ENCODE measurements around the gene YARS1.

Gene YARS1

DNA sequence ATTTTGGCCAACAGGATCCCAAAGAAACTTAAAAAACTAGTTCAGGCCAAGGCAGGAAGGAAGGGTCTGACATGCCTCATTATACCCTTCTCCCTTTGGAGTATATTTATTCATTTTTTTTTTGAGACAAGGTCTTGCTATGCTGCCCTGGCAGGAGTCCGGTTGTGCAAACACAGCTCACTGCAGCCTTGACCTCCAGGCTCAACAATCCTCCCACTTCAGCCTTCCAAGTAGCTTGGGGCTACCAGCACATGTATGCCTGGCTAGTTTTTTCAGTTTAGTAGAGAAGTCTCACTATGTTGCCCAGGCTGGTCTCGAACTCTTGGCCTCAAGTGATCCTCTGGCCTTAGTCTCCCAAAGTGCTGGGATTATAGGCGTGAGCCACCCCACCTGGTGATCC is 5.2 kb downstream of the YARS1 start:
- Histone ChIP-seq H3K4ac (ENCODE audit: low read depth, low read length) (peak overlapping the region; percentile 62), H3K9ac (ENCODE audit: low read length) (peak overlapping the region; percentile 65), H3K4me1 (ENCODE audit: control insufficient read depth, low read depth, low read length) (peaks cover 23% of the 10 kb centered on the region), H3K18ac (ENCODE audit: low read length) (peak overlapping the region; percentile 46), H3K36me3 (ENCODE audit: control insufficient read depth, insufficient read depth, low read length) (peaks cover 10% of the 10 kb centered on the region), H2BK15ac (replicated peaks; ENCODE audit: low read depth) (no peak overlapping the region), H3K23ac (ENCODE audit: low read length) (peak overlapping the region; percentile 97), H3K56ac (ENCODE audit: low read length) (peak overlapping the region; percentile 84), H3K4me2 (ENCODE audit: low read length) (peak overlapping the region; percentile 21), H3K27me3 (ENCODE audit: insufficient read depth, low read length, poor library complexity) (no peaks in the 10 kb centered on the region), H3K4me3 (ENCODE audit: low read length) (no peak overlapping the region), H3K79me2 (ENCODE audit: control insufficient read depth, insufficient read depth, low read length) (peaks cover 80% of the 10 kb centered on the region), H3K27ac (ENCODE audit: low read depth, low read length) (peak overlapping the region; percentile 97), H4K8ac (ENCODE audit: low read depth, low read length) (no peak overlapping the region), H2BK5ac (ENCODE audit: low read length) (peak overlapping the region; percentile 97), H3K79me1 (ENCODE audit: low read length) (peaks cover 15% of the 10 kb centered on the region), H4K5ac (ENCODE audit: low read length) (no peak overlapping the region), H2BK120ac (ENCODE audit: low read depth, low read length) (peak overlapping the region; percentile 29), H2AK5ac (ENCODE audit: low read length) (peak overlapping the region; percentile 90)
- no peak for DNase-seq
- no CpG with 5 or more reads among the region's 3 CpGs for WGBS (ENCODE audit: extremely low coverage, insufficient coverage, low lambda C conversion rate)

DNA sequence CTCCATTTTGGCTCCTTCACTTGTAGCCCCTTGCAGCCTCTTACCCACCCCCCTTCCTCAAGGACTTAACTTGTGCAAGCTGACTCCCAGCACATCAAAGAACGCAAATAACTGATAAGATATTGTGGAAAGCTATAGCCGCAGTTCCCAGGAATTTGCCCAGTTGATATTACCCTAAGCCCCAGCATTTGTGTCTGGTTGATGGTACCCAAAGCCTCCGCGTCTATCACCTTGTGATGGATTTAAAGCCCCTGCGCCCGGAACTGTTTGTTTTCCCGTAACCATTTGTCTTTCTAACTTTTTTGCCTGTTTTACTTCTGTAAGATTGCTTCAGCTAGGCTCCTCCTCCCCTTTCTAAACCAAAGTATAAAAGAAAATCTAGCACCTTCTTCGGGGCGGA is 5.9 kb downstream of the YARS1 start:
- no peak overlapping the region for H4K8ac ChIP-seq (ENCODE audit: low read depth, low read length)
- no peak overlapping the region for H2BK15ac ChIP-seq (replicated peaks; ENCODE audit: low read depth)
- peaks cover 23% of the 10 kb centered on the region for H3K4me1 ChIP-seq (ENCODE audit: control insufficient read depth, low read depth, low read length)
- peak overlapping the region; percentile 29 for H2BK120ac ChIP-seq (ENCODE audit: low read depth, low read length)
- no peaks in the 10 kb centered on the region for H3K27me3 ChIP-seq (ENCODE audit: insufficient read depth, low read length, poor library complexity)
- H3K36me3 ChIP-seq (ENCODE audit: control insufficient read depth, insufficient read depth, low read length), result peaks cover 12% of the 10 kb centered on the region
- peak overlapping the region; percentile 4 for H3K9ac ChIP-seq (ENCODE audit: low read length)
- no peak overlapping the region for H3K4me2 ChIP-seq (ENCODE audit: low read length)
- peaks cover 15% of the 10 kb centered on the region for H3K79me1 ChIP-seq (ENCODE audit: low read length)
- no peak overlapping the region for H3K18ac ChIP-seq (ENCODE audit: low read length)
- H2BK5ac ChIP-seq (ENCODE audit: low read length), result peak overlapping the region; percentile 97
- no CpG with 5 or more reads among the region's 9 CpGs for WGBS (ENCODE audit: extremely low coverage, insufficient coverage, low lambda C conversion rate)
- H3K4me3 ChIP-seq (ENCODE audit: low read length), result no peak overlapping the region
- no peak overlapping the region for H3K4ac ChIP-seq (ENCODE audit: low read depth, low read length)
- H3K56ac ChIP-seq (ENCODE audit: low read length), result peak overlapping the region; percentile 84
- H3K79me2 ChIP-seq (ENCODE audit: control insufficient read depth, insufficient read depth, low read length), result peaks cover 76% of the 10 kb centered on the region
- peak overlapping the region; percentile 97 for H3K27ac ChIP-seq (ENCODE audit: low read depth, low read length)
- no peak overlapping the region for H4K5ac ChIP-seq (ENCODE audit: low read length)
- peak overlapping the region; percentile 97 for H3K23ac ChIP-seq (ENCODE audit: low read length)
- H2AK5ac ChIP-seq (ENCODE audit: low read length), result no peak overlapping the region
- DNase-seq, result peak; percentile 88

DNA sequence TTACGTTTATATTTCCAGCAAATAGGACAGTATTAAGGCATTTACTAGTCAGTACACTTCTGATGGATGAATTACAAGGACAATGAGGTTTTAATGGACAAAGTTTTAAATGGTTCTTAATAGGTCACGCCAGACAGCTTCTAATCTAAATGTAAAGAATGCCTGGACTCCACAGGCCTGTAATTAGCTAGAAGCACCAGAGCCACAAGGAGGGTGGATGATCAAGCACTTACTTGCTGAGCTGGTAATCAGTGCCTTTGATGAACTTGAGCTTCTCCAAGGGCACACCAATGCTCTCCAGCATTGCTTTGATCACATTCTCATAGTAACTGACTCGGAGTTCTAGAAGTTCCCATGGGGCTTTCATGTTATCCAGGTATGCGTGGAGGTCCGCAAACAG is 6.8 kb downstream of the YARS1 start:
- Histone ChIP-seq H3K79me1 (ENCODE audit: low read length) (peaks cover 19% of the 10 kb centered on the region), H3K4ac (ENCODE audit: low read depth, low read length) (no peak overlapping the region), H3K4me3 (ENCODE audit: low read length) (no peak overlapping the region), H3K4me1 (ENCODE audit: control insufficient read depth, low read depth, low read length) (peaks cover 23% of the 10 kb centered on the region), H2BK15ac (replicated peaks; ENCODE audit: low read depth) (no peak overlapping the region), H3K56ac (ENCODE audit: low read length) (no peak overlapping the region), H3K4me2 (ENCODE audit: low read length) (no peak overlapping the region), H3K27ac (ENCODE audit: low read depth, low read length) (peak overlapping the region; percentile 68), H3K79me2 (ENCODE audit: control insufficient read depth, insufficient read depth, low read length) (peaks cover 70% of the 10 kb centered on the region), H4K8ac (ENCODE audit: low read depth, low read length) (no peak overlapping the region), H3K27me3 (ENCODE audit: insufficient read depth, low read length, poor library complexity) (no peaks in the 10 kb centered on the region), H2BK120ac (ENCODE audit: low read depth, low read length) (no peak overlapping the region), H2AK5ac (ENCODE audit: low read length) (no peak overlapping the region), H3K18ac (ENCODE audit: low read length) (peak overlapping the region; percentile 12), H3K9ac (ENCODE audit: low read length) (no peak overlapping the region), H2BK5ac (ENCODE audit: low read length) (peak overlapping the region; percentile 76), H3K23ac (ENCODE audit: low read length) (no peak overlapping the region), H3K36me3 (ENCODE audit: control insufficient read depth, insufficient read depth, low read length) (peaks cover 16% of the 10 kb centered on the region), H4K5ac (ENCODE audit: low read length) (no peak overlapping the region)
- DNase-seq, result peak; percentile 73
- WGBS (ENCODE audit: extremely low coverage, insufficient coverage, low lambda C conversion rate), result no CpG with 5 or more reads among the region's 5 CpGs

DNA sequence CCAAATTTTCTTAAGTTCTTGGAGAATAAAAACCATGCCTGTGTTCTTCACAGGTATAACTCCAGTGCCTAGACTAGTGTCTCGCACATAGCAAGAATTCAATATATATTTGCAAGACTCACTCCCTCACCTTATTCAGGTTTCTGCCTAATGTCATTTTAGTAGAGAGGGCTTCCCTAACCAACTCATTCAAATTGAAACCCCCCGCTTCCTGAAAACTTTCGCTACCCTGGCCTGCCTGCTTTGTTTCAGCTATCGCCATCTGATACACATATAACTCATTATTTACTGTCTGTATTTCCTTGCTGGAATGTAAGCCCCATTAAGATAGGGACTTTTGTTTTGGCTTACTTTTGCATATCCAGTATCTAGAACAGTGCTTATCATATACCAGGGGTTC is 8.6 kb downstream of the YARS1 start:
- WGBS (ENCODE audit: extremely low coverage, insufficient coverage, low lambda C conversion rate), result no CpG with 5 or more reads among the region's 4 CpGs
- Histone ChIP-seq H3K4me1 (ENCODE audit: control insufficient read depth, low read depth, low read length) (peaks cover 17% of the 10 kb centered on the region), H3K27me3 (ENCODE audit: insufficient read depth, low read length, poor library complexity) (no peaks in the 10 kb centered on the region), H3K4me2 (ENCODE audit: low read length) (no peak overlapping the region), H3K4ac (ENCODE audit: low read depth, low read length) (no peak overlapping the region), H2AK5ac (ENCODE audit: low read length) (no peak overlapping the region), H3K4me3 (ENCODE audit: low read length) (no peak overlapping the region), H3K27ac (ENCODE audit: low read depth, low read length) (no peak overlapping the region), H3K79me2 (ENCODE audit: control insufficient read depth, insufficient read depth, low read length) (peaks cover 52% of the 10 kb centered on the region), H3K9ac (ENCODE audit: low read length) (no peak overlapping the region), H3K23ac (ENCODE audit: low read length) (no peak overlapping the region), H3K36me3 (ENCODE audit: control insufficient read depth, insufficient read depth, low read length) (peaks cover 16% of the 10 kb centered on the region), H2BK15ac (replicated peaks; ENCODE audit: low read depth) (no peak overlapping the region), H3K79me1 (ENCODE audit: low read length) (peaks cover 19% of the 10 kb centered on the region), H4K8ac (ENCODE audit: low read depth, low read length) (no peak overlapping the region), H2BK120ac (ENCODE audit: low read depth, low read length) (no peak overlapping the region), H3K56ac (ENCODE audit: low read length) (no peak overlapping the region), H3K18ac (ENCODE audit: low read length) (no peak overlapping the region), H4K5ac (ENCODE audit: low read length) (no peak overlapping the region), H2BK5ac (ENCODE audit: low read length) (no peak overlapping the region)
- DNase-seq, result no peak

DNA sequence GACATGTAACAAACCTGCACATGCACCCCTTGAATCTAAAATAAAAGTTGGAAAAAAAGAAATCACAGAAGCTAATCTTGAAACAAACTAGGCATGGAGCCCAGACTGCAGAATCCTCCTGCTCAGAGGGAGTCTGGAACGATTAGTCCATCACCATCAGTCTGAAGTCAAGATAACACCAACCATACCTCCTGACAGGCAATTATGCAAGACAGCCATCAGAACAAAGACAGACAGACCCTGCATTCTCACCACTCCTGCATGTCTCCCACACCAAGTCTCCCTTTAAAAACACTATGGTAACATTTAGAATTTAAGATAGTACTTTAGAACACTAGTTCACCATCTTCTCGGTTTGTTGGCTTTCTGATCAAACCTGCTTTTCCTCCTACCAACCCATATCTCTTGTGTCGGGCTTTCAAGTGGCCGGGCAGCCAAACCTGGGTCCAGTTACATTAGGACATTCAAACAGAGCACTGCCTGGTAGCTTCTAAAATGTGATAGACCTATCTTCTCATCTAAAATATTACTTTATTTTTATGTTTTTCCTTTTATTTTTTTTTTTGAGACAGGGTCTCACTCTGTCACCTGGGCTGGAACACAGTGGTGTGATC is 10.1 kb downstream of the YARS1 start:
- no peak overlapping the region for H2BK120ac ChIP-seq (ENCODE audit: low read depth, low read length)
- WGBS (ENCODE audit: extremely low coverage, insufficient coverage, low lambda C conversion rate), result no CpG with 5 or more reads among the region's 4 CpGs
- no peak overlapping the region for H2BK15ac ChIP-seq (replicated peaks; ENCODE audit: low read depth)
- peaks cover 40% of the 10 kb centered on the region for H3K79me2 ChIP-seq (ENCODE audit: control insufficient read depth, insufficient read depth, low read length)
- H4K8ac ChIP-seq (ENCODE audit: low read depth, low read length), result no peak overlapping the region
- H3K23ac ChIP-seq (ENCODE audit: low read length), result no peak overlapping the region
- H2BK5ac ChIP-seq (ENCODE audit: low read length), result no peak overlapping the region
- H3K27ac ChIP-seq (ENCODE audit: low read depth, low read length), result no peak overlapping the region
- no peak overlapping the region for H2AK5ac ChIP-seq (ENCODE audit: low read length)
- H3K4me2 ChIP-seq (ENCODE audit: low read length), result no peak overlapping the region
- H3K9ac ChIP-seq (ENCODE audit: low read length), result no peak overlapping the region
- no peak overlapping the region for H3K4ac ChIP-seq (ENCODE audit: low read depth, low read length)
- no peak overlapping the region for H3K18ac ChIP-seq (ENCODE audit: low read length)
- H3K79me1 ChIP-seq (ENCODE audit: low read length), result peaks cover 19% of the 10 kb centered on the region
- DNase-seq, result no peak
- no peak overlapping the region for H3K56ac ChIP-seq (ENCODE audit: low read length)
- H3K4me3 ChIP-seq (ENCODE audit: low read length), result no peak overlapping the region
- peaks cover 13% of the 10 kb centered on the region for H3K4me1 ChIP-seq (ENCODE audit: control insufficient read depth, low read depth, low read length)
- peaks cover 18% of the 10 kb centered on the region for H3K36me3 ChIP-seq (ENCODE audit: control insufficient read depth, insufficient read depth, low read length)
- no peaks in the 10 kb centered on the region for H3K27me3 ChIP-seq (ENCODE audit: insufficient read depth, low read length, poor library complexity)
- H4K5ac ChIP-seq (ENCODE audit: low read length), result no peak overlapping the region

DNA sequence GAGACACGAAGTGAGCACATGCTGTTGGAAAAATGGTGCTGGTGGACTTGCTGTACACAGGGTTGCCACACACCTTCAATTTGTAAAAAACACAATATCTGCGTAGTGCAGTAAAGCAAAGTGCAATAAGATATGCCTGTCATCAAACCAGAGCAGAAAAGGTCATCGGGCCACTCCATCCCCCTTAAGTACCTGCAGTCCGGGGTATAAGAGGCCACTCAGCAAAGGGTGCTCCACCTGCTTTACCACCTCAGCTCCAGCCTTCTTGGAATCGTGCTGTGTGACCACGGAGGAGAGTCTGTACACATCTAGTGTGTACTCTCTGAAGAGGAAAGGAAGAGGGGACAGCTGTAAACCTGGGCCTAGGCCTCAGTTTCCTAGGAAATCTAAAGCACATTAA is 10.9 kb downstream of the YARS1 start:
- Histone ChIP-seq H3K79me1 (ENCODE audit: low read length) (peaks cover 18% of the 10 kb centered on the region), H3K36me3 (ENCODE audit: control insufficient read depth, insufficient read depth, low read length) (peaks cover 18% of the 10 kb centered on the region), H3K79me2 (ENCODE audit: control insufficient read depth, insufficient read depth, low read length) (peaks cover 33% of the 10 kb centered on the region), H2BK5ac (ENCODE audit: low read length) (peak overlapping the region; percentile 55), H3K27me3 (ENCODE audit: insufficient read depth, low read length, poor library complexity) (no peaks in the 10 kb centered on the region), H2AK5ac (ENCODE audit: low read length) (no peak overlapping the region), H3K27ac (ENCODE audit: low read depth, low read length) (no peak overlapping the region), H2BK15ac (replicated peaks; ENCODE audit: low read depth) (no peak overlapping the region), H3K23ac (ENCODE audit: low read length) (no peak overlapping the region), H2BK120ac (ENCODE audit: low read depth, low read length) (no peak overlapping the region), H3K9ac (ENCODE audit: low read length) (no peak overlapping the region), H3K4me1 (ENCODE audit: control insufficient read depth, low read depth, low read length) (peaks cover 7% of the 10 kb centered on the region), H3K4me3 (ENCODE audit: low read length) (no peak overlapping the region), H4K5ac (ENCODE audit: low read length) (no peak overlapping the region), H4K8ac (ENCODE audit: low read depth, low read length) (no peak overlapping the region), H3K4ac (ENCODE audit: low read depth, low read length) (no peak overlapping the region), H3K56ac (ENCODE audit: low read length) (no peak overlapping the region), H3K18ac (ENCODE audit: low read length) (no peak overlapping the region), H3K4me2 (ENCODE audit: low read length) (no peak overlapping the region)
- DNase-seq, result no peak
- WGBS (ENCODE audit: extremely low coverage, insufficient coverage, low lambda C conversion rate), result no CpG with 5 or more reads among the region's 6 CpGs

All from mesendoderm (in vitro differentiated cells).